ENCODE measurements around the gene HIPK4.

The HIPK4 gene

GRCh38 chr19:40367577-40368434, 22.2 kb downstream of the HIPK4 start:
- Histone ChIP-seq H3K4me1 (ENCODE audit: control insufficient read depth in 1 of 2, insufficient read depth in 1 of 2, low read depth in 1 of 2, low read length in 1 of 2) (peaks cover 13 to 17% of the 10 kb centered on the region in 2 experiments), H3K27ac (no peak overlapping the region), H3K27me3 (no peaks in the 10 kb centered on the region), H3K36me3 (peaks cover 36% of the 10 kb centered on the region), H3K4me3 (ENCODE audit: low read depth in 1 of 2, low read length in 1 of 2) (no peak overlapping the region), H3K9me3 (no peaks in the 10 kb centered on the region)
- TF ChIP-seq CTCF (IDR thresholded peaks at IDR 0.05): no peak

GRCh38 chr19:40366697-40367561, 23.1 kb downstream of the HIPK4 start:
- H3K27ac ChIP-seq: peak overlapping the region; percentile 20
- peaks cover 32% of the 10 kb centered on the region for H3K36me3 ChIP-seq
- H3K4me1 ChIP-seq (ENCODE audit: control insufficient read depth in 1 of 2, insufficient read depth in 1 of 2, low read depth in 1 of 2, low read length in 1 of 2): peaks cover 13 to 17% of the 10 kb centered on the region in 2 experiments
- TF ChIP-seq CTCF (IDR thresholded peaks at IDR 0.05): no peak
- H3K27me3 ChIP-seq: no peaks in the 10 kb centered on the region
- no peaks in the 10 kb centered on the region for H3K9me3 ChIP-seq
- no peak overlapping the region for H3K4me3 ChIP-seq (ENCODE audit: low read depth in 1 of 2, low read length in 1 of 2)

GRCh38 chr19:40365613-40366401, 24.2 kb downstream of the HIPK4 start:
- H3K4me3 ChIP-seq (ENCODE audit: low read depth in 1 of 2, low read length in 1 of 2): peak overlapping the region; percentile 24 to 38
- H3K36me3 ChIP-seq: peaks cover 24% of the 10 kb centered on the region
- no peaks in the 10 kb centered on the region for H3K9me3 ChIP-seq
- peaks cover 18 to 22% of the 10 kb centered on the region in 2 experiments for H3K4me1 ChIP-seq (ENCODE audit: control insufficient read depth in 1 of 2, insufficient read depth in 1 of 2, low read depth in 1 of 2, low read length in 1 of 2)
- H3K27ac ChIP-seq: no peak overlapping the region
- no peaks in the 10 kb centered on the region for H3K27me3 ChIP-seq
- no peak for TF ChIP-seq CTCF (IDR thresholded peaks at IDR 0.05)

GRCh38 chr19:40365010-40365409, 25.0 kb downstream of the HIPK4 start:
- peaks cover 18% of the 10 kb centered on the region for H3K36me3 ChIP-seq
- TF ChIP-seq CTCF (IDR thresholded peaks at IDR 0.05): no peak
- H3K27ac ChIP-seq: no peak overlapping the region
- no peak overlapping the region for H3K4me3 ChIP-seq (ENCODE audit: low read depth in 1 of 2, low read length in 1 of 2)
- peaks cover 21 to 25% of the 10 kb centered on the region in 2 experiments for H3K4me1 ChIP-seq (ENCODE audit: control insufficient read depth in 1 of 2, insufficient read depth in 1 of 2, low read depth in 1 of 2, low read length in 1 of 2)
- H3K9me3 ChIP-seq: no peaks in the 10 kb centered on the region
- no peaks in the 10 kb centered on the region for H3K27me3 ChIP-seq

GRCh38 chr19:40363069-40363468, 26.9 kb downstream of the HIPK4 start:
- H3K27ac ChIP-seq: no peak overlapping the region
- H3K27me3 ChIP-seq: no peaks in the 10 kb centered on the region
- H3K9me3 ChIP-seq: no peaks in the 10 kb centered on the region
- H3K4me1 ChIP-seq (ENCODE audit: control insufficient read depth in 1 of 2, insufficient read depth in 1 of 2, low read depth in 1 of 2, low read length in 1 of 2): peaks cover 27 to 38% of the 10 kb centered on the region in 2 experiments
- H3K36me3 ChIP-seq: peaks cover 13% of the 10 kb centered on the region
- H3K4me3 ChIP-seq (ENCODE audit: low read depth in 1 of 2, low read length in 1 of 2): no peak overlapping the region
- no peak for TF ChIP-seq CTCF (IDR thresholded peaks at IDR 0.05)

Data from neutrophil (primary cell).